ENCODE measurements around the gene MICAL1.

The MICAL1 gene

GRCh38 chr6:109428889-109429477 lies 26.6 kb downstream of the MICAL1 start:
- DNase-seq, result no peak

DNA sequence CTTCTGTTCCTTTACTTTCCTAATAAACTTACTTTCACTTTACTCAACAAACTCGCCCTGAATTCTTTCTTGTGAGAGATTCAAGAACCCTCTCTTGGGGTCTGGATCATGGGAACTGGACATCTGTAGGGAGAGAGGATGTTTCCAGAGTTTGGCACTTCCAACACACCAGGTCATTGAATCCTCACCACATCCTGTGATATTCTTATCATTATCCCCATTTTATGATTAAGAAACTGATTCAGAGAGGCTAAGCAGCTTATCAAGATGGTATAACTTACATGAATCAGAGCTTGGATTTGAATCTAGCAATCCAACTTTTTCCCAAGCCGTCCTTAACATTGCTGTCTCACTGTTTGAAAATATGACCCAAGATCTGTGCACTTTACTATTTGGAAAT lies 30.6 kb downstream of the MICAL1 start:
- DNase-seq, result no peak

DNA sequence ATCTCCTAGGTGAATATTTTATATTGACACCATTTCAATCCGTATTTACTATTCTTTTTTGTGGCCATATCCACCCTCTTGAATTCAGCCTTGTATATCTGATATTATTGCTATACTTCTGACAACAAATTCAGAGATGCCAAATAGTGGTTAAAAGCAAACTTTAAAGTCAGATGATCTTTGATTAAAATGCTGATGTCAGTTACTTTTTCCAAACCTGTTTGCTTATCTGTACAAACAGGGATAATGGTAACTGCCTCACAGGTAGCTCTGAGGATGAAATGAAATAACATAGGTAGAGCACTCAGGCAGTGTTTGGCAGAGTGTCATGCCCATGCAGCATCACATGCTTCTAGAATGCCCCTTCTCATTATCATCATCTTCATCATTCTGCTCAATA lies 34.4 kb downstream of the MICAL1 start:
- no peak for DNase-seq

DNA sequence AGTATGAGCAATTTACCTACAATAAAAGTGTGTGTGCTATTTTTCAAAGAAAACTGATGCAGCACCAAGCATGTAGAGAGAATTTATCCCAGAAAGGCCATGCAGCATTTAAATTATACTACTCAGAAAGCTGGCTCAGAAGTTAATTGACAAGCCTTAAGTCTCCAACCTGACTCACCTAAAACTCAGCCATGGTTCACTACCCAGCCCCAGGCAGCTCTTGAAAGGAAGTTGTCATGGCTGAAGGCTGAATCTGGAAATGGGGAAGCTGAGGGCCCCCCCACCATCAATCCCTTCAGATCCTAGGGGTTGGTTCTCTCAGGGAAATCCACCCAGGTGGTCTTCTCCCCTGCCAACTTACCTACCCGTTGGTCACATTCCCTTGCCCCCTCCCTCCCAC lies 34.8 kb downstream of the MICAL1 start:
- no peak for DNase-seq

DNA sequence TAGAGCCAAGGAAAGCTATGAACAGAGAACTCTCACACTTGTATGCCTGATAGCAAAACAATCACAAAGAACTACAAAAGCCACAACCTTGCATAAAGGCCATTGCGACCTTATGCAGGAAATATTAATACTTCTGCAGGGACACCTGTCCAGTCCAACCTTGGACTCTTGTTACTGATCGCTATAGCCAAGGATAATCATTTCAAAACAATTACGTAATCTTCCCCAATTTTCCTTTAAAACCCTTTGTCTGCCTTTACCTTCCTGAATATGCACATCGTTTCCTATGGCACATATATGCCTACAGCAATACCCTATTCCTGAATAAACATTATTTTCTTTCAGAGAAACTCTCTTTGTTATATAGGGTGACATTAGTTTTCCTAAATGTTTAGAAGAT lies 37.9 kb downstream of the MICAL1 start:
- DNase-seq, result no peak

- DNase-seq, result no peak
Measured at GRCh38 chr6:109411034-109411433, 44.5 kb downstream of the MICAL1 start.

GRCh38 chr6:109406196-109406595 lies 49.4 kb downstream of the MICAL1 start:
- DNase-seq, result no peak

DNA sequence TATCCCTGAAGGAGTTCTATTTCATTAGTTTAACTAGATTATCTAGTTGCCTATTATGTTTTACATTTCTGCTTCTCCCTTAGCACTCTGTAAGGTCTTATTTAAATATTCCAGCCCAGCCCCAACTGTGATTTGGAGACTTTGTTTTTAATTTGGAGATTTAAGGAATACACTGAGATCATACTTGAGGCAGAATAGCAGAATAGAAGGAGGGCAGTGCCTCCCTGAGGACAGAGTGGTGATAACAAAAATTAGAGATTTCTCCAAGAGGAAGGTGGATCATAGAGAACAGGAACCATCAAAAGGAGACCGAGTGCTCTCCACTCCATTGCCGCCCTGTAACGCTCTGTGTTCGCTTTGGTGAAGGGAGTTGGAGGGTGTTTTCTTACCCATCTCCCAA lies 58.6 kb downstream of the MICAL1 start:
- DNase-seq, result no peak

DNA sequence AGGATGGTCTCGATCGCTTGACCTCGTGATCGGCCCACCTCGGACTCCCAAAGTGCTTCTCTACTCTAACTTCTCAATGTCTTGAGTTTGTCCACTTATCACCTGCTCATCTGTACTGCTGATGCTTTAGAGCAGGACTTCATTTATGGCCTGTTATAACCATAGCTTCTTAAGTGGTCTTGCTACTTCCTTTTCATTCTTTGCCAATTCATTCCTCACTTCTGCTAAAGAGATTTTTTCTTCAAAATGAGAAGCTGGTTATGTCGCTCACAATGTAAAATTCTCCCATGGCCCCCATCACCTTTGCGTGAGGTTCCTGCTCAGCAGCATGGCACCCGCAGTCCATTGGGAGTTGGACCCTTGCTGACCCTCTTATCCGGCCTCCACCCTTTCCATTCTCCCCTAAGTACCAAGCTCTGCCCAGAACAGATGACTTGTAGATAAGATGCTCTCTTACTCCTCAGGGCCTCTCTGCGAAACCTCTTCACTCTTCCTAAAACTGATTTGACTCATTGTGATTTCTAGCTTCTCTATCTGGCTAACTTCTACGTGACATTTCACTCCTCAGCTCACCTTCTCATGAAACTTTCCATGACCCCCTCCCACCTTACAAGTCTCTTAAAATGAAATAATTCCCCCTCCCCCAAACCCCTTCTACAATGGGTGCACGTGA lies 59.4 kb downstream of the MICAL1 start:
- DNase-seq, result no peak
